ENCODE measurements around the gene GSTO1. TPM values are rescaled to one million over a fixed set of nuclear protein-coding genes. Genes with fewer than 3 reads are reported as not detected.

The GSTO1 gene
- total and polyA plus RNA-seq, 2 of the 13 experiments (the other 11 are each of a cell fraction or from before 2014, with no cell fraction given): 228 to 300 TPM

DNA sequence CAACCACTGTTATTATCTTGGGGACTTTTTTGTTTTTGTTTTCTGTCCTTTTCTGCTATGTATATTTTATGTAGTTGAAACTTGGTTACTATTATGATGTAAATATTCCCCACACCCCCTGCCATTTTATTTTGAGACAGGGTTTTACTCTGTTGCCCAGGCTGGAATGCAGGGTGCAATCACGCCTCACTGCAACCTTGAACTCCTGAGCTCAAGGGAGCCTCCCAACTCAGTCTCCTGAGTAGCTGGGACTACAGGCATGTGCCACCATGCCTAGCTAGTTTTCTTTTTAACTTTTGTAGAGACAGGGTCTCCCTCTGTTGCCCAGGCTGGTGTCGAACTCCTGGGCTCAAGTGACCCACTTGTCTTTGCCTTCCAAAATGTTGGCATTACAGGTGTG, 32.2 kb downstream of the GSTO1 start (continued):
- TF ChIP-seq, protein P1, sequence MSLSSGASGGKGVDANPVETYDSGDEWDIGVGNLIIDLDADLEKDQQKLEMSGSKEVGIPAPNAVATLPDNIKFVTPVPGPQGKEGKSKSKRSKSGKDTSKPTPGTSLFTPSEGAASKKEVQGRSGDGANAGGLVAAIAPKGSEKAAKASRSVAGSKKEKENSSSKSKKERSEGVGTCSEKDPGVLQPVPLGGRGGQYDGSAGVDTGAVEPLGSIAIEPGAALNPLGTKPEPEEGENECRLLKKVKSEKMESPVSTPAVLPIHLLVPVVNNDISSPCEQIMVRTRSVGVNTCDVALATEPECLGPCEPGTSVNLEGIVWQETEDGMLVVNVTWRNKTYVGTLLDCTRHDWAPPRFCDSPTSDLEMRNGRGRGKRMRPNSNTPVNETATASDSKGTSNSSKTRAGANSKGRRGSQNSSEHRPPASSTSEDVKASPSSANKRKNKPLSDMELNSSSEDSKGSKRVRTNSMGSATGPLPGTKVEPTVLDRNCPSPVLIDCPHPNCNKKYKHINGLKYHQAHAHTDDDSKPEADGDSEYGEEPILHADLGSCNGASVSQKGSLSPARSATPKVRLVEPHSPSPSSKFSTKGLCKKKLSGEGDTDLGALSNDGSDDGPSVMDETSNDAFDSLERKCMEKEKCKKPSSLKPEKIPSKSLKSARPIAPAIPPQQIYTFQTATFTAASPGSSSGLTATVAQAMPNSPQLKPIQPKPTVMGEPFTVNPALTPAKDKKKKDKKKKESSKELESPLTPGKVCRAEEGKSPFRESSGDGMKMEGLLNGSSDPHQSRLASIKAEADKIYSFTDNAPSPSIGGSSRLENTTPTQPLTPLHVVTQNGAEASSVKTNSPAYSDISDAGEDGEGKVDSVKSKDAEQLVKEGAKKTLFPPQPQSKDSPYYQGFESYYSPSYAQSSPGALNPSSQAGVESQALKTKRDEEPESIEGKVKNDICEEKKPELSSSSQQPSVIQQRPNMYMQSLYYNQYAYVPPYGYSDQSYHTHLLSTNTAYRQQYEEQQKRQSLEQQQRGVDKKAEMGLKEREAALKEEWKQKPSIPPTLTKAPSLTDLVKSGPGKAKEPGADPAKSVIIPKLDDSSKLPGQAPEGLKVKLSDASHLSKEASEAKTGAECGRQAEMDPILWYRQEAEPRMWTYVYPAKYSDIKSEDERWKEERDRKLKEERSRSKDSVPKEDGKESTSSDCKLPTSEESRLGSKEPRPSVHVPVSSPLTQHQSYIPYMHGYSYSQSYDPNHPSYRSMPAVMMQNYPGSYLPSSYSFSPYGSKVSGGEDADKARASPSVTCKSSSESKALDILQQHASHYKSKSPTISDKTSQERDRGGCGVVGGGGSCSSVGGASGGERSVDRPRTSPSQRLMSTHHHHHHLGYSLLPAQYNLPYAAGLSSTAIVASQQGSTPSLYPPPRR (CRISPR knock-in tag; IDR thresholded peaks at IDR 0.05; ENCODE audit: borderline replicate concordance): 0 out of 2 replicates have a peak, but pooled peaks have one; percentile 24
- TF ChIP-seq TAF1 (CRISPR knock-in tag; IDR thresholded peaks at IDR 0.05) (no peak), DPF2 (CRISPR knock-in tag; IDR thresholded peaks at IDR 0.05; ENCODE audit: borderline replicate concordance, low read depth) (no peak), CHD2 (IDR thresholded peaks at IDR 0.05; ENCODE audit: low read depth, low read length) (no peak), NFE2 (CRISPR knock-in tag; IDR thresholded peaks at IDR 0.05) (no peak), SAP130 (CRISPR knock-in tag; IDR thresholded peaks at IDR 0.05; ENCODE audit: low read depth) (peak; percentile 45), SOX6 (IDR thresholded peaks at IDR 0.05) (no peak), SOX6 (CRISPR knock-in tag; IDR thresholded peaks at IDR 0.05) (peak; percentile 62), GFI1 (CRISPR knock-in tag; IDR thresholded peaks at IDR 0.05; ENCODE audit: borderline replicate concordance) (0 out of 2 replicates have a peak, but pooled peaks have one; percentile 58), ZBTB7B (CRISPR knock-in tag; IDR thresholded peaks at IDR 0.05) (0 out of 2 replicates have a peak, but pooled peaks have one; percentile 11), SIN3A (IDR thresholded peaks at IDR 0.05; ENCODE audit: borderline replicate concordance, low read depth, low read length) (no peak), PHB2 (IDR thresholded peaks at IDR 0.05; ENCODE audit: partially characterized antibody) (no peak), NR2F6 (IDR thresholded peaks at IDR 0.05) (no peak; the same call in 1 of the 2 replicates), NR2F6 (CRISPR knock-in tag; IDR thresholded peaks at IDR 0.05) (peak; percentile 40; the same call in 1 of the 2 replicates), POLR2AphosphoS2 (IDR thresholded peaks at IDR 0.05; ENCODE audit: low read depth, low read length) (no peak), HES4 (CRISPR knock-in tag; IDR thresholded peaks at IDR 0.05; ENCODE audit: borderline replicate concordance) (no peak), TEAD3 (CRISPR knock-in tag; optimal IDR thresholded peaks at IDR 0.05; ENCODE audit: borderline replicate concordance) (peak; percentile 92), MIXL1 (CRISPR knock-in tag; IDR thresholded peaks at IDR 0.05) (0 out of 2 replicates have a peak, but pooled peaks have one; percentile 47), ZNF644 (CRISPR knock-in tag; IDR thresholded peaks at IDR 0.05; ENCODE audit: low read depth) (0 out of 2 replicates have a peak, but pooled peaks have one; percentile 53), ZNF225 (CRISPR knock-in tag; IDR thresholded peaks at IDR 0.05) (no peak), MYC (CRISPR knock-in tag; IDR thresholded peaks at IDR 0.05; ENCODE audit: borderline replicate concordance) (no peak; the same call in 1 of the 2 replicates)
- TF ChIP-seq, protein P2, sequence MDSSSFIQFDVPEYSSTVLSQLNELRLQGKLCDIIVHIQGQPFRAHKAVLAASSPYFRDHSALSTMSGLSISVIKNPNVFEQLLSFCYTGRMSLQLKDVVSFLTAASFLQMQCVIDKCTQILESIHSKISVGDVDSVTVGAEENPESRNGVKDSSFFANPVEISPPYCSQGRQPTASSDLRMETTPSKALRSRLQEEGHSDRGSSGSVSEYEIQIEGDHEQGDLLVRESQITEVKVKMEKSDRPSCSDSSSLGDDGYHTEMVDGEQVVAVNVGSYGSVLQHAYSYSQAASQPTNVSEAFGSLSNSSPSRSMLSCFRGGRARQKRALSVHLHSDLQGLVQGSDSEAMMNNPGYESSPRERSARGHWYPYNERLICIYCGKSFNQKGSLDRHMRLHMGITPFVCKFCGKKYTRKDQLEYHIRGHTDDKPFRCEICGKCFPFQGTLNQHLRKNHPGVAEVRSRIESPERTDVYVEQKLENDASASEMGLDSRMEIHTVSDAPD (CRISPR knock-in tag; IDR thresholded peaks at IDR 0.05): no peak

Measured in HepG2 (cell line).